B cell (primary cell): ENCODE results near the gene SNED1. TPM values are rescaled to one million over a fixed set of nuclear protein-coding genes. Genes with fewer than 3 reads are reported as not detected.

Source experiments
- ATAC-seq: fragments of 200-7000 bp; cut with Tn5 transposase; one replicate; pipeline ENCODE4 v1.10.0; 2021; ENCODE audit warnings: low read depth, mild to moderate bottlenecking, moderate number of reproducible peaks, moderate library complexity
- CTCF ChIA-PET: fragments of 350-600 bp; sonication (Branson Sonifier 250); formaldehyde crosslinking; loops from one replicate; lab custom pipeline; 2021; ENCODE audit warnings: antibody characterized with exemption, inconsistent platforms; lab: Charles Lee
- POLR2A ChIA-PET: fragments of 350-600 bp; sonication (Branson Sonifier 250); formaldehyde crosslinking; loops from one replicate; lab custom pipeline; 2021; ENCODE audit warnings: antibody characterized with exemption; lab: Charles Lee
- DNase-seq: peaks from one replicate; pipeline ENCODE4 v3.0.0; 2013
- H2AFZ ChIP-seq: 2 replicates; pipeline ENCODE4 v1.6.1; 2012; ENCODE audit warnings: mild to moderate bottlenecking, low read depth, low read length; ENCODE audit not compliant: insufficient read depth, poor library complexity, severe bottlenecking
- H3K27ac ChIP-seq, 2 donors: 1 replicate in 1 of 2; 2 replicates in 1 of 2; pipeline ENCODE4 v1.5.1; 2012 to 2013; ENCODE audit warnings: low read length in 2 of 2, mild to moderate bottlenecking in 2 of 2, moderate library complexity in 1 of 2
- H3K27me3 ChIP-seq, 4 experiments: fragments of 200-600 bp in 1 of 4; sonication (generic) in 1 of 4; replicated peaks in 1 of 4; 1 replicate in 2 of 4; 2 replicates in 2 of 4; pipeline versions ENCODE4 v1.6.1 to v1.7.0; 2013 to 2016; ENCODE audit warnings: low read length in 3 of 4, mild to moderate bottlenecking in 2 of 4, mixed read lengths in 1 of 4, moderate library complexity in 1 of 4; ENCODE audit not compliant: insufficient read depth in 4 of 4, control insufficient read depth in 3 of 4; ENCODE audit errors: control extremely low read depth in 1 of 4
- H3K36me3 ChIP-seq, 2 experiments: replicated peaks in 1 of 2; 1 replicate in 1 of 2; 2 replicates in 1 of 2; pipeline versions ENCODE4 v1.6.1 to v1.7.1; 2013; ENCODE audit warnings: low read length in 1 of 2; ENCODE audit not compliant: insufficient read depth in 2 of 2, control insufficient read depth in 1 of 2; ENCODE audit errors: control extremely low read depth in 1 of 2, extremely low read depth in 1 of 2
- H3K4me1 ChIP-seq, 2 donors: fragments of 200-600 bp in 1 of 2; sonication (generic) in 1 of 2; 1 replicate in 1 of 2; 2 replicates in 1 of 2; pipeline versions ENCODE4 v1.5.1 to v1.6.1; 2013 to 2017; ENCODE audit warnings: low read length in 2 of 2; ENCODE audit not compliant: control insufficient read depth in 2 of 2, insufficient read depth in 2 of 2
- H3K4me2 ChIP-seq: replicated peaks from 2 replicates; pipeline ENCODE3; 2012; ENCODE audit warnings: mild to moderate bottlenecking, low read depth, low read length; ENCODE audit not compliant: poor library complexity, severe bottlenecking
- H3K4me3 ChIP-seq, 5 experiments: fragments of 200-600 bp in 1 of 5; sonication (generic) in 1 of 5; 1 replicate in 3 of 5; 2 replicates in 2 of 5; pipeline versions ENCODE4 v1.5.1 to v1.7.0; 2011 to 2016; ENCODE audit warnings: low read length in 4 of 5, mild to moderate bottlenecking in 4 of 5, low read depth in 2 of 5, control low read depth in 1 of 5, moderate library complexity in 1 of 5; ENCODE audit not compliant: insufficient read depth in 1 of 5; ENCODE audit errors: control extremely low read depth in 1 of 5, extremely low read depth in 1 of 5
- H3K79me2 ChIP-seq: fragments of 200-600 bp; sonication (generic); one replicate; pipeline ENCODE4 v1.6.0; 2016; ENCODE audit warnings: low read length; ENCODE audit not compliant: control insufficient read depth, insufficient read depth
- H3K9ac ChIP-seq: fragments of 200-600 bp; sonication (generic); 2 replicates; pipeline ENCODE4 v1.6.1; 2017; ENCODE audit warnings: mild to moderate bottlenecking, low read length, moderate library complexity
- H3K9me3 ChIP-seq, 3 donors: one replicate each; pipeline versions ENCODE4 v1.6.1 to v1.7.1; 2013; ENCODE audit warnings: low read length in 2 of 3; ENCODE audit not compliant: control insufficient read depth in 2 of 3, insufficient read depth in 1 of 3; ENCODE audit errors: control extremely low read depth in 1 of 3
- H4K20me1 ChIP-seq: 2 replicates; pipeline ENCODE4 v1.6.0; 2012; ENCODE audit warnings: mild to moderate bottlenecking, low read length; ENCODE audit not compliant: insufficient read depth, control insufficient read depth, poor library complexity, severe bottlenecking
- H3K27ac Mint-ChIP-seq: one replicate; pipeline ENCODE4 v1.8.0; 2021; ENCODE audit warnings: mixed read lengths
- H3K27me3 Mint-ChIP-seq: one replicate; pipeline ENCODE4 v1.8.0; 2021; ENCODE audit warnings: mixed read lengths
- H3K4me1 Mint-ChIP-seq: one replicate; pipeline ENCODE4 v1.8.0; 2021; ENCODE audit warnings: mixed read lengths
- H3K4me3 Mint-ChIP-seq: one replicate; pipeline ENCODE4 v1.8.0; 2021; ENCODE audit warnings: mixed read lengths
- H3K9me3 Mint-ChIP-seq: one replicate; pipeline ENCODE4 v1.8.0; 2022; ENCODE audit warnings: mixed read lengths; ENCODE audit not compliant: insufficient read depth
- CTCF ChIP-seq: fragments of 200-600 bp; IDR thresholded peaks from one replicate; pipeline ENCODE4 v1.8.0; 2022; ENCODE audit warnings: antibody characterized with exemption, mild to moderate bottlenecking
- EZH2 ChIP-seq: IDR thresholded peaks from 2 replicates; pipeline ENCODE4 v1.6.1; 2012; ENCODE audit warnings: borderline replicate concordance, low read depth, mild to moderate bottlenecking, moderate library complexity, low read length; ENCODE audit not compliant: insufficient read depth, poor library complexity, severe bottlenecking
- WGBS: methylation state at CpG from one replicate; pipeline ENCODE4 v1.1.5; 2013; ENCODE audit warnings: missing lambda C conversion rate; ENCODE audit not compliant: insufficient coverage; 5-methylcytosine and 5-hydroxymethylcytosine counted together
- intact Hi-C: fragments of 100-400 bp; cut with micrococcal nuclease; formaldehyde crosslinking; loops from one replicate; pipeline ENCODE4 v1.10.0; 2022
- polyA plus RNA-seq: library from polyadenylated mRNA; depleted of rRNA; stranded (reverse); fragments of >200 nt; gene quantifications from 2 replicates; pipeline ENCODE4 v1.2.3, GENCODE V29; 2012
- total RNA-seq, 2 donors: library from RNA; stranded (reverse); fragments of 120-200 nt in 1 of 2; gene quantifications; 1 replicate in 1 of 2; 2 replicates in 1 of 2; pipeline versions ENCODE4 v1.2.3 to v1.2.4, GENCODE V29; 2013 to 2022

The SNED1 gene
- total and polyA plus RNA-seq, 2 donors (not counting 1 experiment from before 2014, with no cell fraction given), result 25.5 to 336 TPM

DNA sequence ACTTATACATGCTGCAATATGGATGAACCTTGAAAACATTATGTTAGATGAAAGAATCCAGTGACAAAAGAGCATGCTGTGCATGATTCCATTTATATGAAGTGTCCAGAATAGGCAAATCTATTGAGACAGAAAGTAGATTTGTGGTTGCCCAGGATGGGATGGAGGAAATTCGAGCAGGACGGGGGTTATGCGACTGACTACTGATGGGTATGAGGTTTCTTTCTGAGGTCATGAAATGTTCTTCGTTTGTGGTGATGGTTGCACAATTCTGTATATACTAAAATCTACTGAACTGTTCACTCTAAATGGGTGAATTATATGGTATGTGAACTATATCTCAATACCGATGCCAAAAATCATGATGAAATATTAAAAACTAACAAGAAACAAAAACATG, 122.6 kb downstream of the SNED1 start:
- WGBS, result 80% methylated on average over 1 of the region's 5 CpGs
- peaks cover 3% of the 10 kb centered on the region for H3K79me2 ChIP-seq
- no peak overlapping the region for H3K4me3 ChIP-seq
- DNase-seq (no peak), ATAC-seq (no peak)
- H3K27ac ChIP-seq, result no peak overlapping the region
- no peak overlapping the region for H3K27ac Mint-ChIP-seq
- ChIA-PET CTCF (interaction anchor here (1.2 kb wide), 1 partner anchor 271 kb away, joined by 3 read pairs; no protein-coding TSS in a partner anchor), POLR2A (interaction anchor here (1.7 kb wide), 1 partner anchor 10 kb away, joined by 5 read pairs; no protein-coding TSS in a partner anchor)
- H3K4me1 Mint-ChIP-seq, result peaks cover 13% of the 10 kb centered on the region
- H3K4me2 ChIP-seq, result no peak overlapping the region
- peaks cover 0 to 3% (median 1%) of the 10 kb centered on the region in 3 donors for H3K9me3 ChIP-seq
- peaks cover 5 to 31% of the 10 kb centered on the region in 2 experiments for H3K36me3 ChIP-seq
- TF ChIP-seq CTCF, result no peak
- no peak for TF ChIP-seq EZH2
- no peaks in the 10 kb centered on the region for H3K27me3 Mint-ChIP-seq
- no peaks in the 10 kb centered on the region for H3K9me3 Mint-ChIP-seq
- no peaks in the 10 kb centered on the region for H4K20me1 ChIP-seq
- H3K4me3 Mint-ChIP-seq, result no peak overlapping the region
- no peak overlapping the region for H3K9ac ChIP-seq
- intact Hi-C loops, result no loop called here
- H3K27me3 ChIP-seq, result no peaks in the 10 kb centered on the region
- no peak overlapping the region for H2AFZ ChIP-seq
- H3K4me1 ChIP-seq, result peaks cover 4 to 19% of the 10 kb centered on the region in 2 donors

GRCh38 chr2:241122376-241123002, 124.1 kb downstream of the SNED1 start:
- TF ChIP-seq EZH2 (no peak), CTCF (no peak)
- 97% methylated on average over 19 of the region's 19 CpGs for WGBS
- Mint-ChIP-seq H3K9me3 (no peaks in the 10 kb centered on the region), H3K4me3 (no peak overlapping the region), H3K27ac (no peak overlapping the region), H3K4me1 (peaks cover 27% of the 10 kb centered on the region), H3K27me3 (no peaks in the 10 kb centered on the region)
- peaks cover 5 to 29% of the 10 kb centered on the region in 2 experiments for H3K36me3 ChIP-seq
- peaks cover 19 to 34% of the 10 kb centered on the region in 2 donors for H3K4me1 ChIP-seq
- ATAC-seq (no peak), DNase-seq (no peak)
- no peak overlapping the region for H3K9ac ChIP-seq
- intact Hi-C loops, result no loop called here
- no peak overlapping the region for H3K4me2 ChIP-seq
- H3K9me3 ChIP-seq, result peaks cover 0 to 3% (median 1%) of the 10 kb centered on the region in 3 donors
- H3K79me2 ChIP-seq, result peaks cover 4% of the 10 kb centered on the region
- H3K4me3 ChIP-seq, result no peak overlapping the region
- CTCF ChIA-PET, result interaction anchor here (1.2 kb wide), 1 partner anchor 273 kb away, joined by 3 read pairs; no protein-coding TSS in a partner anchor
- no peaks in the 10 kb centered on the region for H3K27me3 ChIP-seq
- H3K27ac ChIP-seq, result no peak overlapping the region
- POLR2A ChIA-PET, result no interaction called here
- H2AFZ ChIP-seq, result no peak overlapping the region
- no peaks in the 10 kb centered on the region for H4K20me1 ChIP-seq
